Activated naive CD8-positive, alpha-beta T cell (primary cell): Measurements from ENCODE around the gene SPECC1.

ENCODE experiments used
- H3K27ac Mint-ChIP-seq: one replicate; pipeline ENCODE4 v1.8.0; 2021; ENCODE audit warnings: mixed read lengths
- H3K27me3 Mint-ChIP-seq: one replicate; pipeline ENCODE4 v1.8.0; 2021; ENCODE audit warnings: mixed read lengths
- H3K36me3 Mint-ChIP-seq: one replicate; pipeline ENCODE4 v1.8.0; 2021; ENCODE audit warnings: mixed read lengths
- H3K4me1 Mint-ChIP-seq: one replicate; pipeline ENCODE4 v1.8.0; 2021; ENCODE audit warnings: low read depth, mixed read lengths
- H3K4me3 Mint-ChIP-seq: one replicate; pipeline ENCODE4 v1.8.0; 2021; ENCODE audit warnings: mild to moderate bottlenecking, mixed read lengths
- H3K9me3 Mint-ChIP-seq: one replicate; pipeline ENCODE4 v1.8.0; 2021; ENCODE audit warnings: low read depth, mixed read lengths

Gene SPECC1

DNA sequence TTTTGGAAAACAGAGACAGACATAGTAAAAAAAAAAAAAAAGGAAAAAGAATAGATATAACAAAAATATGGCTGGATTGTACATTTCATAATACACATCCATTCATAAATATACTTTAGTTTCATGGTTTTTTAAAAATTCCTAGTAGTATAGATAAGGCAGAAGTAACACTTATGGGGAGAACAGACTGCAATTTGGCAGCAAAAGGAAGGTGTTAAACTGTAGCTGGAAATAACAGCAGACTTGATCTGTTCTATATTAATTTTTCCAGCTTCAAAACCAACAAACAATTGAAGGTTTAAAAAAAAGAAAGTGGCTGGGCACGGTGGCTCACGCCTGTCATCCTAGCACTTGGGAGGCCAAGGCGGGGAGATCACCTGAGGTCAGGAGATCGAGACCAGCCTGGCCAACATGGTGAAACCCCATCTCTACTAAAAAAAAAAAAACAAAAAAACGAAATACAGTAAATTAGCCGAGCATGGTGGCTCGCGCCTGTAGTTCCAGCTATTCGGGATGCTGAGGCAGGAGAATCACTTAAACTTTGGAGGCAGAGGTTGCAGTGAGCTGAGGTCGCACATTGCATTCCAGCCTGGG lies 191.8 kb downstream of the SPECC1 start:
- peaks cover 6% of the 10 kb centered on the region for H3K36me3 Mint-ChIP-seq
- peaks cover 11% of the 10 kb centered on the region for H3K4me1 Mint-ChIP-seq
- no peak overlapping the region for H3K4me3 Mint-ChIP-seq
- peaks cover 2% of the 10 kb centered on the region for H3K27me3 Mint-ChIP-seq
- no peak overlapping the region for H3K27ac Mint-ChIP-seq
- H3K9me3 Mint-ChIP-seq: peaks cover 3% of the 10 kb centered on the region

DNA sequence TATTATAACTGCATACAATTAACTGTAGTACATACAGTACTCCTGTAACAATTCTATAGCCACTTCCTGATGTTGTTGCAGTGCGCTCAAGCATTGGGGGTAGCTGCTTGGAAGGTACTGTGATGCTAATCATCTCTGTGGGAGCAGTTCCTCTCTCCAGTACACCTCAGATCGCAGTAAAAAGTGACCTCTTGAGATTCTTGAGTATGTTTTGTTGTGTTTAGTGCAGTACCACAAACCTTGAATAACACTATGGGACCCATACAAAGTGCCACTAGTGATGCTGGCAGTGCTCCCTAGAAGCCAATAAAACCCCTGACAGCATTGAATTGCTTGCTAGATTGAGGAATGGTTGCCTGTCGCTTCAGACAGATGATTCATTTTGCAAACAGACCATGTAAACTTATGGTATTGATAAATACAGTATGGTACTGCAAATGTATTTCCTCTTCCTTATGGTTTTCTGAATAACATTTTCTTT lies 193.0 kb downstream of the SPECC1 start:
- Mint-ChIP-seq H3K9me3 (peaks cover 3% of the 10 kb centered on the region), H3K27ac (no peak overlapping the region)

DNA sequence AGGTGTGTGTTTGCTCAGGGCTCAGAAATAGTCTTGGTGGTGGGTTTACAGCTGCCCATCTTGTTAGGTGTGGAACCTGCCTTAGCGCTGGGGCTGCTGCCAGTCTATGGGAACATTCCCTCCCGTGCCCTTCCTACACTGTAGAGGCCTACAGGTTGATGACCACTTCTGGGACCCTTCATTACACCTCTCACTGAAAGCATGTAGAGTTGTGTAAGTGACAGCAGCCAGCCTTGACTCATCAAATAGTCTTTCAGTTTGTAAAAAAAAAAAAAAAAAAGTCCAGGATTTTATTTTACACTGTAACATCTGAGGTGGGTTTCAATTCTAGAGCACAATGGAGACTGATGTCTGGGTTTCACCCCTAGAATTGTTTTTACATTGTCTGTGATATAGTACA lies 193.9 kb downstream of the SPECC1 start:
- H3K4me3 Mint-ChIP-seq: no peak overlapping the region
- peaks cover 6% of the 10 kb centered on the region for H3K36me3 Mint-ChIP-seq
- peaks cover 2% of the 10 kb centered on the region for H3K27me3 Mint-ChIP-seq
- peaks cover 24% of the 10 kb centered on the region for H3K4me1 Mint-ChIP-seq
- peaks cover 3% of the 10 kb centered on the region for H3K9me3 Mint-ChIP-seq
- H3K27ac Mint-ChIP-seq: no peak overlapping the region

More for the DNA sequence above, 193.0 kb downstream of the SPECC1 start:
- H3K4me1 Mint-ChIP-seq: peaks cover 22% of the 10 kb centered on the region
- peaks cover 6% of the 10 kb centered on the region for H3K36me3 Mint-ChIP-seq
- H3K27me3 Mint-ChIP-seq: peaks cover 2% of the 10 kb centered on the region
- no peak overlapping the region for H3K4me3 Mint-ChIP-seq

DNA sequence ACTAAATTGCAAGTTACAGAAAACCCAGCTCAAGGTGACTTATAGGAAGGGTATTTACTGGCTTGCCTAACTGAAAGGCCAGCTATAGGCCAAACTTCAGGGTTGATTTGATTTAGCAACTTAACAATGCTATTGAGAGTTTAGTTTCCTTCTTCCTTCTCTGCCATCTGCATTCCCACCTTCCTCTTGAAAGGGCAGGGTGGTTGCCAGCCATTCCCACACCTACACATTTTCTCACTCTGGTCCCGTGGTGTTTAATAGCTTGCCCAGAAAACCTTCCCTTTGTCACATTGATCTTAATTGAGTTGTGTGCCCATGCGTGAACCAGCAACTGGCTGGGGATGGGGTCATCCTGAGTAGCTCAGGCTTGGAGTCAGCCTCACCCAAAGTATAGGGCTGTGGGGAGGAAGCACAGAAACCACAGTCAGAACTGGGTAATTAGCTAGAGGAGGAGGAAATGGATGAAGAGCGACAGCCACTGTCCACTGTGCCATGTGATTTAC lies 194.7 kb downstream of the SPECC1 start:
- H3K27me3 Mint-ChIP-seq: peaks cover 2% of the 10 kb centered on the region
- H3K9me3 Mint-ChIP-seq: peaks cover under 1% of the 10 kb centered on the region
- no peak overlapping the region for H3K27ac Mint-ChIP-seq
- H3K36me3 Mint-ChIP-seq: peaks cover 2% of the 10 kb centered on the region
- H3K4me3 Mint-ChIP-seq: no peak overlapping the region
- peaks cover 24% of the 10 kb centered on the region for H3K4me1 Mint-ChIP-seq

DNA sequence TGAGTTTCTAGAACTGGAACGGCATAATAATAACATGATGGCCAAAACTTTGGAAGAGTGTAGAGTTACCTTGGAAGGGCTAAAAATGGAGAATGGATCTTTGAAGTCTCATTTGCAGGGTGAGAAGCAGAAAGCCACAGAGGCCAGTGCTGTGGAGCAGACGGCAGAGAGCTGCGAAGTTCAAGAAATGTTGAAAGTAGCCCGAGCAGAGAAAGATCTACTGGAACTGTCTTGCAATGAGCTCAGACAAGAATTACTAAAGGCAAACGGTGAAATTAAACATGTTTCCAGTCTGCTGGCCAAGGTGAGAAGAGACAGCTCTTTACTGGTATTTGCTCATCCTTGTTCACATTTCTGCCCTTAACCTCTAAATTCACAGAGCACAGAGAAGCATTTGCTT lies 196.4 kb downstream of the SPECC1 start:
- H3K9me3 Mint-ChIP-seq: no peaks in the 10 kb centered on the region
- peaks cover 24% of the 10 kb centered on the region for H3K4me1 Mint-ChIP-seq
- H3K27me3 Mint-ChIP-seq: no peaks in the 10 kb centered on the region
- H3K4me3 Mint-ChIP-seq: no peak overlapping the region
- no peaks in the 10 kb centered on the region for H3K36me3 Mint-ChIP-seq
- H3K27ac Mint-ChIP-seq: no peak overlapping the region

GRCh38 chr17:20206068-20206467 lies 196.9 kb downstream of the SPECC1 start:
- Mint-ChIP-seq H3K27ac (no peak overlapping the region), H3K36me3 (no peaks in the 10 kb centered on the region), H3K4me1 (peaks cover 24% of the 10 kb centered on the region), H3K27me3 (no peaks in the 10 kb centered on the region), H3K4me3 (no peak overlapping the region), H3K9me3 (no peaks in the 10 kb centered on the region)

GRCh38 chr17:20206591-20206990 lies 197.4 kb downstream of the SPECC1 start:
- no peaks in the 10 kb centered on the region for H3K9me3 Mint-ChIP-seq
- no peak overlapping the region for H3K27ac Mint-ChIP-seq
- no peaks in the 10 kb centered on the region for H3K36me3 Mint-ChIP-seq
- H3K4me3 Mint-ChIP-seq: no peak overlapping the region
- H3K27me3 Mint-ChIP-seq: no peaks in the 10 kb centered on the region
- H3K4me1 Mint-ChIP-seq: peaks cover 24% of the 10 kb centered on the region

DNA sequence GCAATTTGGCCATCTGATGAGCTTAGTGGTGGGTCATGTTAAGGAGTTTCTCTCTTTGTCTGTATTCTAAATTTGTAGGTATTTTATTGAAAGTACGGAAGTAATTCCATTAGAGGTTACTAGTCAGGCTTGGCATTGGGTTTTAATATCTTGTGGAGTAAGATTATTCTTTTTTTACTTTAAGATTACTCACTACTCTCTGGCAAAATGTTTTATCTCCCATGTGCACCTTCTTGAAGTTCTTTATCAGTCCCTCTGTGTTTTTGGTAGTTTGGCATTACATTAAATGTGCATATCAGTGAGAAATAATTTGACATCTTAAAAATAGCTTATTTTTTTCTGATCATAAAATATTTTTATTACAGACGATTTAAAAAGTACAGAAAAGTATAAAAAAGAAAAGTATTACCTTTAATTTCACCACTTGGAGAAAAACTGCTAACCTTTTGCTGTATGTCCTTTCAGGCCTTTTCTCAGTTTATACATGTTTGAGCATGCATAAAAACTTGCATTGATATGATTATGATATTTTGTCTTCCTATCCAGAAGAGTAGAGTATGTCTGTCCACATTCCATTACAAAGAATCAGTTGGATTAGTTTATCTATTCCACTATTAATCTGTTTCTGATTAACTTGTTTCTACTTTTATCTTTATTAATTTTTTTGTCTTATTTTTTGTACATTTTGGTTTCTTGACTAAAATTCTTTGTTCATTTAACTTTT lies 198.3 kb downstream of the SPECC1 start:
- peaks cover 5% of the 10 kb centered on the region for H3K36me3 Mint-ChIP-seq
- H3K27ac Mint-ChIP-seq: no peak overlapping the region
- H3K9me3 Mint-ChIP-seq: no peaks in the 10 kb centered on the region
- no peaks in the 10 kb centered on the region for H3K27me3 Mint-ChIP-seq
- no peak overlapping the region for H3K4me3 Mint-ChIP-seq
- H3K4me1 Mint-ChIP-seq: peaks cover 24% of the 10 kb centered on the region

GRCh38 chr17:20208717-20209116 lies 199.6 kb downstream of the SPECC1 start:
- Mint-ChIP-seq H3K4me1 (peaks cover 24% of the 10 kb centered on the region), H3K4me3 (no peak overlapping the region), H3K27ac (no peak overlapping the region), H3K36me3 (peaks cover 5% of the 10 kb centered on the region), H3K9me3 (no peaks in the 10 kb centered on the region), H3K27me3 (no peaks in the 10 kb centered on the region)

DNA sequence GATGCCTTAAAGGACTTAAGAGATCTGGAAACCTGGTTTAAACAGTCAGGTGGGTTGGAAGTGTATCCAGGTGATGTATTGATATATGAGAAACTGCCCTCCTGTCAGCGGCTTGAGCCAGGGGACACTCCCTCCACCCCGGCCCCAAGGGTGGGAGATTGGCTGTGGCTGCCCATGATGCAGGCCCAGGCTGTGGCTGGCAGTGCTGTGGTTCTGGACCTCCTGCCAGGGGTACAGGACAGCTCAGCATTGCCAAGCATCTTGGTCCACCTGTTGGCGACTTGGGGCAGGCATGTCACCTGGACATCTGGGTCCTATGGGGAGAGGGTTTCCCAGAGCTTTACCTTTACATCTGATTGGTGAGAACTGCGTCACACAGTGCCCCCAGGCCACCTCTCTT lies 201.0 kb downstream of the SPECC1 start:
- Mint-ChIP-seq H3K27me3 (no peaks in the 10 kb centered on the region), H3K36me3 (peaks cover 5% of the 10 kb centered on the region)

GRCh38 chr17:20210614-20211013 lies 201.5 kb downstream of the SPECC1 start:
- Mint-ChIP-seq H3K36me3 (peaks cover 5% of the 10 kb centered on the region), H3K27me3 (no peaks in the 10 kb centered on the region), H3K27ac (no peak overlapping the region)

More for the DNA sequence above, 201.0 kb downstream of the SPECC1 start:
- H3K4me1 Mint-ChIP-seq: peaks cover 21% of the 10 kb centered on the region
- no peaks in the 10 kb centered on the region for H3K9me3 Mint-ChIP-seq
- no peak overlapping the region for H3K4me3 Mint-ChIP-seq
- H3K27ac Mint-ChIP-seq: no peak overlapping the region

GRCh38 chr17:20211246-20211645 lies 202.1 kb downstream of the SPECC1 start:
- peaks cover 10% of the 10 kb centered on the region for H3K4me1 Mint-ChIP-seq
- H3K9me3 Mint-ChIP-seq: no peaks in the 10 kb centered on the region
- H3K27me3 Mint-ChIP-seq: no peaks in the 10 kb centered on the region
- peaks cover 5% of the 10 kb centered on the region for H3K36me3 Mint-ChIP-seq
- no peak overlapping the region for H3K27ac Mint-ChIP-seq
- H3K4me3 Mint-ChIP-seq: no peak overlapping the region

More at GRCh38 chr17:20210614-20211013, 201.5 kb downstream of the SPECC1 start:
- Mint-ChIP-seq H3K9me3 (no peaks in the 10 kb centered on the region), H3K4me1 (peaks cover 16% of the 10 kb centered on the region), H3K4me3 (no peak overlapping the region)

DNA sequence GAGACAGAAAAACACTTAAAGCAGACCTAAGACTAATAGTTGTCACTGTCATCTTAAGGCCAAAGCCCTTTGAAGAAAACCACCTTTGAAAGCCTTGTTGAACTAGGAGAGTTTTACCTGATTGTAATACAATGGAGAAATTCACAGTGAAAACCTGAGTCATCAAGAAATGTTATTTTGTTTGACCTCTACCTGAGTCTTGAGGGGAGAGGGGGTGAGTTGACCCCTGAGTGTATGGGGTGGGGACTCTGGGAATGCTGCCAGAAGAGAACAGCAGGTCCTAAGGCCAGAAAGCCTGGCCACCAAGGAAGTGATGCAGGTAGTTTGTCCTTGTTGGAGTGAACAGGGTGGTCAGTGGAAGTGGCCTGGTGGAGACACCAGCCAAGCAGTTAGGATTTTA lies 204.3 kb downstream of the SPECC1 start:
- Mint-ChIP-seq H3K27ac (no peak overlapping the region), H3K4me1 (no peaks in the 10 kb centered on the region), H3K4me3 (no peak overlapping the region), H3K9me3 (no peaks in the 10 kb centered on the region), H3K36me3 (peaks cover 5% of the 10 kb centered on the region), H3K27me3 (no peaks in the 10 kb centered on the region)

- H3K27me3 Mint-ChIP-seq: no peaks in the 10 kb centered on the region
- H3K27ac Mint-ChIP-seq: no peak overlapping the region
- no peaks in the 10 kb centered on the region for H3K4me1 Mint-ChIP-seq
- H3K36me3 Mint-ChIP-seq: peaks cover 5% of the 10 kb centered on the region
- H3K9me3 Mint-ChIP-seq: no peaks in the 10 kb centered on the region
- H3K4me3 Mint-ChIP-seq: no peak overlapping the region
Observed at GRCh38 chr17:20214794-20215193, 205.6 kb downstream of the SPECC1 start.

DNA sequence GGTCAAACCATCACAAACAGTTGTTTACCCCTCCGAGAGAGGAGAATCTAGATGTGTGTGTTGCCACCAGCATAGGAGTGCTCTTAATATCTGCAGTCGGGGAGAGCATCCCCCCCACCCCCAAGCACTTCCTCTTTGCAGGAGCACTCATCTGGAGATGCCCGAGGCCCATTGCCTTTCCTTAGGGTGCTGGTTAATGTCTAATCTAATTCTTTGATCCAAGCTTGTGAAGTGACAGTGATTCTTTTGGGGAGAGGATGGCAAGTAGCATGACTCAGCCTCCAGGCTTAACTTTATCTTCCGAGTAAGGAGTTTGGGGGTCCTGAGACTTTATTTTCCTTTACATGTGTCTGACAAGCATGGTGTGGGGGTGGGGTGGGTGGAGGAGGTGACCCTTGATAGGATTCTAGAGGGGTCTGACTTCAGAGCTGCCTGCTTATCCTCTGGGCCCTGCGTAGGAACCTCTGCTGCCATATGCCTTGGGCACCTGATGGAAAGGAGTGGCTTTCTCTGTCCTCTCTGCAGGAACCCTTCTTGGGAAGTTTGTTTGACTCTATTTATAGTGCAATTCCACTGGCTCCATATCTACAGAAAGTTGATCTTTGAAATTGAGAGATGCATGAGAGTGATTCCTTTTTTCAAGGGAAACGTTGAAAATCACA lies 207.1 kb downstream of the SPECC1 start:
- H3K27ac Mint-ChIP-seq: no peak overlapping the region
- H3K9me3 Mint-ChIP-seq: no peaks in the 10 kb centered on the region
- no peaks in the 10 kb centered on the region for H3K27me3 Mint-ChIP-seq
- H3K4me1 Mint-ChIP-seq: no peaks in the 10 kb centered on the region
- peaks cover 5% of the 10 kb centered on the region for H3K36me3 Mint-ChIP-seq
- no peak overlapping the region for H3K4me3 Mint-ChIP-seq
